HG03108 (cell line): ENCODE results near the gene HOXD9.

ENCODE experiments used
- ATAC-seq: cut with Tn5 transposase; IDR thresholded peaks from one replicate; pipeline ENCODE4 v1.9.1; 2021; ENCODE audit warnings: moderate library complexity; ENCODE audit not compliant: unreplicated experiment

HOXD9 gene

DNA sequence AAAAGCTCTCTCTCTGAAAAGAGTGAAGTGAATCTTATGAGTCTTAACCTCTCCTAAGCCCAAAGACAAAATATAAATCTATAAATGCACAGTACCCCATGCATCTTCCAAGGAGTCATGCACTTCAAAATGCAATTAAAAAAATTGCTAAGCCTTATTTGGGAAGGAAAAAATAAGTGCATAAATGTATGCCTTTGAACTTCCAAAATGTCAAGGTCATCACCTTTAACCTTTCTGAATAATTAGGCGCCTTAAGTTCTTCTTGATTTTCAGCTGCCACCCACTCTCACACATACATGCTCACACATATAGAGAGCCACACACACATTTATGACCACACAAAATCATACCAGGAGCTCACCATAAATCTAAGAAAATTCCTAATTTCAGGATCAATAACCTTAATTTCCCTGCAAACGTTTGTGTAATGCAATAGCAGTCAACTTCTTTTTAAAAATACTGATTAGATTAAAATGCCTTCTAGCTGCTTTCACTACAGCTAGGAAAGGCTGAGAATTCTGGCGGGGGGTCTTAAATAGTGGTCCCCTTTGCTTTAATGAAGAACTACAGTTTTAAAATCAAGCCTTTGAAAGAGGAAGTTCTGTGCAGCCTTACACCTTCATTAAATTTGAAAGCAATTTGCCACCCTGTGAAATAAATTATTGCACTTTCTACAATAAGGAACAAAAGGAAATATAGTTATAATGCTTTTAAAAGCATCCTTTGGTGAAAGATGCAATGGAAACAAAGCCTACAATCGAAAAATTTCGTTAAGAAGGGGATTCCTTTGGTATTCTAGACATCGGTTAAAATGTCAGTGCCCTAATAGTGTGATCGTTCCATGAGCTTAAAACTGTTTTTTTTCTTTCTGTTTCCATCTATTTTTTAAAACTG is 11.9 kb upstream of the HOXD9 start:
- ATAC-seq = no peak

DNA sequence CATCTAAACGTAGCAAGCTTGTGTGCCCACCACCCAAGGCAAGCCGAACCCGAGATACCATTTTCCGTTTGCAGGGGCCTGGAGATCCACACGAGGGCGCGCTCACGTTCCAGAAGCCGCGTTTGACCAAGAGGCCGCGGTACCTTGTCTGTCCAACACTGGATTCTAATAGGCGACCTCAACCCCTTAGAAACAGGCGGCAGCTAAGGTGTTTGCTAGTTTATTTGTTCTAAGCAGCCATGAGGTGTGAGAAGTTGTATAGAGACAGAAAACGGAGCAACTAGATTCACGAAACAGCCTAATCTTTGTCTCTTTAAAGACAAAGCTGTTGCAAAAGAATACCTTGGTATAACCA is 11.2 kb upstream of the HOXD9 start:
- ATAC-seq = no peak

DNA sequence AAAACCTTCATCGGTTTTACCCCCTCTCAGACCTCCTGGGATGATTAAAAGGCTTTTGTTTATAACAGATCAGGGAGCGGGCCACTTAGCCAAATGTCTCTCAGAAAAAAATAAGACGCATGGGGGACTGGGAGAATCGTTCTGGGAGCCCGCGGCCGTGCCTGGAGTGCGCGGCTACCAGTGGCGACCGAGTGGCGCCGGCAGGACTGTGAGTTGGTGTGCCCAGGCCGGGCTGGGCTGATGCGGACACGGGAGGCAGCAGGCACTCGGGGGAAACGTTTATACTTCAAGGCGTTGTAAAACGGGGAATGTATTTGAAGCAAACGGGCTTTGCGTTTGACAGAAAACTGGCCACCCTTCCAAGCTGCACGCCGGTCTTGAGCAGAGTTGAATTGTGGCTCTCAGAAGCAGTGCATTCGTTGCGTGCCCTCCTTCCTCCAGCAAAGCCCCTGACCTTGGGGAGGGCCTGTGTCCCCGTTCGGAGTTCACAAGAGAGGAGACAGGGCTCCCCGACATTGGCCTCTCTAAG is 10.6 kb upstream of the HOXD9 start:
- no peak for ATAC-seq

DNA sequence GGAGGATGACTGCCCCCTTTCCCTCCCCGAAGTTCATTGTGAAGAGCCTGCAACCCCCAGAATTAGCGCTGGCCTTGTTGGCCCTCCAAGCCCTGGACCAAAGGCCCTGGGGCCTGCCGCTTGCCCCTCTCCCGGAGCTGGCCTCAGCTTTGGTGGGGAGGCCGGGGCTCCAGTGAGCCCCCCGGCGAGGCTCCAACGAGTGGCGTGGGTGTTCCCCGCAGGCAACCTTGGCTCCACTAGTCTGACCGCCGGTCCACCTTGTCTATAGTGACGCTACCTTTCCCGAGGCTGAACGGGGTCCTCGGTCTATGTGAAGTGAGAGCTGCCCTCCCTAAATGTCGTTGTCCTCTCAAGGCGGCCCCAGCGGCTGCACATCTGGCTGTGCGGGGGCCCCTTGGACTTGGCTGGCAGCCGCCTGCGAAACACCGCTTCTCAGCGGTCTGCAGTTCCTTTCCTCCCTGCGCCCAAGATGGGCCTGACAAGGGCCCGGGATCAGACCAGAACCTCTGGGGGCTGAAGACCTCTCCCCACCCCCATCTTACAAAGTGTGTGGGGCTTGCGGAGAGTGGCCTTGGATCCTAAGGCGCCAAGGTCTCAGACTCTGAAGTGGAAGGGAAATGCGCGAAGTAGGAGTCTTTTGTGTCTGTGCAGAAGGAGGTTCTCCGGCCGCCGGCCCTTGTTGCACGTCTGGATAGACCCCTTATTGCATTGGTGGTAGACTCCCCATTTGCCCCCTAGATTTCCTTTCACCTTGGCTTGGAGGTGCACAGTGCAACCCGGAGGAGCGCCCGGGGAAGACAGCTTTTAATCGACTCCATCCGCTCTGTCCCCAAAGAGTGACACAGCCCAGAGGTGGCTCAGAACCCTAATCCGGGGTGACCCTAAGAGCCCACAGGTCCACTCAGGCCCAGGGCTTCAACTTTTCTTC is 9.9 kb upstream of the HOXD9 start:
- no peak for ATAC-seq

DNA sequence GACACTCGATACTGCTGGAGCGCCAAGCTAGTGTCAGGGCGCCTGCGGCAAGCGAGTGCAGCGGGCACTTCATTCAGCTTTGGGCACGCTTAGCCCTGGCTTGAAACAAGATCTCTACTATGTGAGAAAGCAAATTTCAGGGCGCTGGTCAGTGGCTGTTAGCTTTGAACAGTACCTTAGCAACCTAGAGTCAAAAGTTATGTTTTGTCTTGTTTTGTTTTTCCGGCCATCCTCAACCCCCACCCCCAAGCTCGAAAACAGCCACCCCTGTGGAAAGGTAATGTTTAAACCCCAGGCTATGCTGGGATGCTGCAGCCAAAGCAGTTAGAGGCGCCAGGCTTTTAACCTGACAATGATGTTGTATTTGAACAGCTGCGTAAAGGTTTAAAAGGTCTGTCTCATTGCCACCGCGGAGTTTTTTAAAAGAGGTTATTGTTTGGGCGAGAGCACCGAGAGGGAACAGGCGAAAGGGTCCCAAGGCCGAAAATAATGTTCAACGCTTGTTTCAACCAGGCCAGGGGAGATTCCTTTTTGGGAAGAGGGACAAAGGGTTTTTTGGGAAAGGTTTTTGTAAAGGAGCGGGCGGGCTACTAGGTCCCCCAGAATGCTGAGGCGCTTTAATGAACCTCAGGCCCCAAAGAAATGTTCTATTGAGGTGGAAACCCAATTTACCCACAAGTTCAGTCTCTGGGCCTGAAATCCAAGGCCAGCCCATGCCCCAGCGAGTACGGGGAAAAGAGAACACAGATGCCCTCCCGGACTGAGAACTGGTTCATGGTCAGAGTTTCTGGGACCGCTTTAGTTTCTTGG is 8.2 kb upstream of the HOXD9 start:
- no peak for ATAC-seq

DNA sequence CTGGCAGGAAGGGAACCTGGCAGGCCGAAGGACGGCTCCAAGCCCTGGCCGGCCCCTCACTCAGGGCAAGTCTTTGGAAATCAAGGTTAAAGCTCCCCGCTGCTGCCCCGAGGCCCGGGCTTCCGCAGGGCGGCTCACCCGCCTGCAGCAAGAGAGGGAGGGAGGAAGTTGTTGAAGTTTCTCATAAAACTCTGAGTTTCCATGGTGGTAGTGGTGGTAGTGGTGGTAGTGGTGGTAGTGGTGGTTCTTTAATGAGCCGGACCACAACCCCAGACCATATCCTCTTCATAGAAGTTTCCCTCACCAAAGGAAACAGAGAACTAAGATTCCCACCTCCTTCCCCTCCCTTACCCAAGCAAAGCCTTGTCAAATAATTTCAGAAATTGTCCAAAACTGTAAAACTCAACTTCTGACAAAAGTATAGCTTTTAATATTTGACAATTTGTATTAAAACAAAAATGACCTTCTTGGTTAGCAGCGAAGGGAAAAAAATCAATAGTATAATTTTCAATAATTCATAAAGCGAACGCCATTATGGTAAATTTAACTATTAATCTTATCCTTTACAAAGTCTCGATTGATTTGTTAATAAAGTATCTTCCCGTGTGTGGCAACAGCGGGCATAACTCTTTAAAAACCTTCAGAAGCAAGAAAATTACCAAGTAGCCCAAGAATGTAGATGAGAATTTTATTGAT is 7.4 kb upstream of the HOXD9 start:
- no peak for ATAC-seq

DNA sequence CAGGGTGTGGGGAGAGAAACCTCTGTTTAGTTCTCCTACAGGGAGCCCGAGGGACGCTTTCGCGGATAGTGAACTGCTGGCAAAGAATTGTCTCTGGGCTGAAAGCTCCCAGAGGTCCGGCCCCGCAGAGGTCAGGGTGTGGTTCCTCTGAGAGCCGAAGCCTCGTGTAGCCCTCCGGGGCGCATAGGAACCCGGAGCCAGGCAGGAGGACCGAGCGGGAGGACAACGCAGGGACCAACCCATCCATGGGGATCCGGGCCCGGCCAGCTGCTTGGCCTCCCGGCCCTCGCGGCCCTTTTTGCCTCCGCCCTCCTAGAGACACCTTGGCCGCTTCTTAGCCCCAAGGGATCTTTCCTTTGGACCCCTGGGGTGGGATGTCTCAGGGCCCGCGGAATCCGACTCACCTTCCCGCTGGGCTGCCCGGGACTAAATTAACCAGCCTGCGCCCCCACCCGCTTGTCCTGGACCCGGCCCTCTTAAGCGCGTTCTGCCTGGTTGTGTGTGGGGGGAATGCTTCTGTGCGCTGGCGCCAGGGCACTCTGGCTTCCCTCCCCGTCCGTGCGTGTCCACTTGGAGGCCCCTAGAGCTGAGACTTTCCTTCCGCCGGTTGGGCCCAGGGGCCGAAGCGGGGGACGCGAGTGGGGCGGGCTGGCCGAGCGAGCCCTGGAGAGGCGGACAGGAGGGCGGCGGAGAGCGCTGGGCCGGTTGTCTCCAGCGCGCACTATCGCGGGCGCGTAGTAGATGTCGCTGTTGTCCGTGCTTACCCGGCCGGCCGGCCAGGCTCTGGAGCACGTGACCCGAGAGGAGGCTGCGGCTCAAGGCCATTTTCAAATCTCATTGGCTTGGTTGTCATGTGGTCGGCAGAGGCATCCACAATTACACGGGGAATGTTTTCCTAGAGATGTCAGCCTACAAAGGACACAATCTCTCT is 6.4 kb upstream of the HOXD9 start, which contains the start of gene HOXD10:
Gene HOXD10, plus strand, starts transcription at position 896 of the 931 bp plus-strand sequence. CDS start 56 bp downstream, outside the sequence.
- ATAC-seq = no peak

DNA sequence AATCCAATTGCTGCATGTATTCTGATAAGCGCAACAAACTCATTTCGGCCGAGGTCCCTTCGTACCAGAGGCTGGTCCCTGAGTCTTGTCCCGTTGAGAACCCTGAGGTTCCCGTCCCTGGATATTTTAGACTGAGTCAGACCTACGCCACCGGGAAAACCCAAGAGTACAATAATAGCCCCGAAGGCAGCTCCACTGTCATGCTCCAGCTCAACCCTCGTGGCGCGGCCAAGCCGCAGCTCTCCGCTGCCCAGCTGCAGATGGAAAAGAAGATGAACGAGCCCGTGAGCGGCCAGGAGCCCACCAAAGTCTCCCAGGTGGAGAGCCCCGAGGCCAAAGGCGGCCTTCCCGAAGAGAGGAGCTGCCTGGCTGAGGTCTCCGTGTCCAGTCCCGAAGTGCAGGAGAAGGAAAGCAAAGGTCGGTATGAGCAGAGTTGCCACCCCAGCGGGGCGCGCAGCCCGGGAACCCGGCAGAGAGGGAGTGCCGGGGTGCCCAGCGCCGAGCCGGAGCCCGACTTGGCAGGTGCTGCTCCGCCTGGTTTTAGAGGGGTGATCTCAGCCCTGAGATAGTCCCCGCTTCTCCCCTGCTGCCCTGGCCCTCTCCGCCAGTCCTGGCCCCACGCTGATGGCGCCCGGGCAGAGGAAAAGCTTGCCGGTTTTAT is 5.2 kb upstream of the HOXD9 start:
- ATAC-seq = no peak

DNA sequence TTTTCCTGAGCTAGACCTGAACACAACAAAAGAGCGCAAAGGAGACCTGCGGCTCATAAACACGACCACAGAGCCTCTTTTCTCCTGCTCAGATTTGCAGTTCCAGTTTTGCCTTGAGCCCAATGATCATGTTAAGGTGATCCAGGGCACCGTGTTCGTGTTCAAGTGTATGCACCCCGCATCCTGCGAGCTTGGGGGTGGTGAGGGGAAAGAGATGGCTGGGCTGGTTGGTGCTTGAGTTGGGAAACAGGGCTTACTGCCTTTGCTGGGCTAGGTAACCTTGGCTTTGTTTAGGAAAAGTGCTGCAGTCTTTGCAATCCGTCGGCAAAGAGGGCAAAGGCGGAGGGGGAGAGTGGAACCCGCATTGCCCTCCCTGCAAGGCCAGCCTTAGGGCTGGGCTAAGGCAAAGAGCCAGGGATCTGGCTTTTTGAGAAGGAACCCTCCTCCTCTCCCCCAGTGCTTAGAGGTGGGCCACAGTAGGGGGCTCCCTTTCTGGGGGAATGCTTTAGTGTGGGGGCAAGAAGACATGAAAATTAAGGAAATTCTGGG is 4.6 kb upstream of the HOXD9 start:
- ATAC-seq = no peak

DNA sequence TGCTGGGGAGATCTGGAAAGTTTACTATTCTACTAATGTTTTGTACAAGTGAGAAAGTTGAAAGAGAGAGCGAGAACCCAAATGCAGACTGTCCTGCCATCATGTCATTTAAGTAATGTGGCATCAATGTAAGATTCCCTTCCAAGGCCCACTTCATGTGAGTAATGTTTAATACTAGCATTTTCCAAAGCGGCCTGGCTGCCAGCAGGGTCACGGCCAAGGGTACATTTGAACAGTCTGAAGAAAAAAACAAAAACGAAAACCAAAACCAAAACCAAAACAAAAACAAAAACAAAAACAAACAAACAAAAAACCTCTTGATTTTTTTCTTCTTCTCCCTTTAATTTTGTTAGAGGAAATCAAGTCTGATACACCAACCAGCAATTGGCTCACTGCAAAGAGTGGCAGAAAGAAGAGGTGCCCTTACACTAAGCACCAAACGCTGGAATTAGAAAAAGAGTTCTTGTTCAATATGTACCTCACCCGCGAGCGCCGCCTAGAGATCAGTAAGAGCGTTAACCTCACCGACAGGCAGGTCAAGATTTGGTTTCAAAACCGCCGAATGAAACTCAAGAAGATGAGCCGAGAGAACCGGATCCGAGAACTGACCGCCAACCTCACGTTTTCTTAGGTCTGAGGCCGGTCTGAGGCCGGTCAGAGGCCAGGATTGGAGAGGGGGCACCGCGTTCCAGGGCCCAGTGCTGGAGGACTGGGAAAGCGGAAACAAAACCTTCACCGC is 3.7 kb upstream of the HOXD9 start:
- no peak for ATAC-seq

DNA sequence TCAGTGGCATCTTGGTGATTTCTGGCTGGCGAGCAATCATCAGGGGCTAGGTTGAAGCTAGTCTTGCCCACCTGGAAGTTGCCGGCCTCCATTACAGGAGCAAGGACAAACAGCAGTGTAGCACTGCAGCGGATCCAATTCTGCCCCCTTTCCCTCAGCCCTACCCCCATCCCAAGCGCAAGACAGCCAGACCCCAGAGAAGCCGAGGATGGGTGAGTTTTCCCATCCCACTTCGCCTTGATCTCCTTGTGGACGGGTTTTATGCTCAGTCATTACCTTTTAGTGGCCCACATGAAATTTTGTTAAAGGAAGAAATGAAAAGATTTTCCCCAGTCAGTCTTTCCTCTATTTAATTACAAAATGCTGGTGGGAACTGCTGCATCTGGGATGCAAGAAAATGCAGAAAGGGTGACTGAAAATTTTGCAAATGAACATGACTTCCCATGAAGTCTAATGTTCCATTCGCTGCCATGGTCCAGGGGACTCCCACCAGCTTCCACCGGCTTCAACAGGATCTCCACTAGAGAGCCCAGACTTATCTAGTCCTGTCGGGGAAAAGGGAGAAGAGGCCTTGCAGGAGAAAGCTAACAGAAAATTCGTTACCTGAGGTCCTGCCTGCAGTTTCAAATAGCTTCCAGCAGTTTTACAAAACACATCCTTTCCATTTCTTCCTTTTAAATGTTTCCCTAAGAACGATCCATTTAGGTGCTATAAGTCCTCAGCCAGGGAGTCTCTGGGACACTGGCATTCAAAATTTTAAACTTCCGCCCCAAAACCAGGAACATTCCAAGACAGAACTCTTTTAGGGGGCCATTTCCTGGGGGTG is 1.9 kb upstream of the HOXD9 start:
- no peak for ATAC-seq

DNA sequence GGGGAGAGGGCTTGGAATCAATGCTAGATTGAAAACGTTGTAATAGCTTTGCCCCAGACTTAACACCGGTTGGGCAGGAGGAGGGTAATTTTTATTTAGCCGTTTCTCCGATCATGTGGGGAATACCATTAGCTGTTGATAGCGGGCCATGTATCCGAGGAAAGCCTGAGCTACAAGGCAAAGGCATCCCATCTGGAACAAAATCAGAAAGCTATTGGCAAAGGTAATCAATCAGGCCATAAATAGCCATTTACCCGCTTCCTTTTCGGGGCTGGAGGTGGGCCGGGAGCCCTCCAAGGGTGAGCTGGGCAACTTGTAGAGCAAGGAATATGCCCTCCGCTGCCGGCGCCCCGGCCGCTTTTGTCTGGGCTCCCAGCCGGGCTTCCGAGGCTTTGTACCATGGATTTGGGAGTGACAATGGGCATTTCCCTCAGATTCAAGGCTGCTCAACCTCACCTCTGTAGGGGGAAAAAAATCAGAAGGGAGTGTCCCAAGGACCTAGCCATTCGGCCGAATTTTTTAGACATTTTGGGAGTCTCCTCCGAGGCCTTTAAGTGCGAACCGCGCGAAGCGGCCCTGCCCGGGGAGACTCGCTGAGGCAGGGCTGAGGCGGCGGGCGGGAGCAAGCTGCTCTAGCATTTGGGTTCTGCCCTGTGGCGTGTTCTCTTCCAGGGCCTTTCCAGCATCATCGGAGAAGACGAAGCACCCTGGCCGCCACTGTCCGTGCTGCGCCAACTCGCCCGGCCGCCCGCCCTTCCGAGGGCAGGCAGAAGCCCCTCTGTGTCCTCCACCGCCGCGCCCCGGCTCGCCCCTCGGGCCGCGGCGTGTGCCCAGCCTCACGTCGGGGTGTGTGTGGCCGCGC is 1.1 kb upstream of the HOXD9 start:
- ATAC-seq = no peak

DNA sequence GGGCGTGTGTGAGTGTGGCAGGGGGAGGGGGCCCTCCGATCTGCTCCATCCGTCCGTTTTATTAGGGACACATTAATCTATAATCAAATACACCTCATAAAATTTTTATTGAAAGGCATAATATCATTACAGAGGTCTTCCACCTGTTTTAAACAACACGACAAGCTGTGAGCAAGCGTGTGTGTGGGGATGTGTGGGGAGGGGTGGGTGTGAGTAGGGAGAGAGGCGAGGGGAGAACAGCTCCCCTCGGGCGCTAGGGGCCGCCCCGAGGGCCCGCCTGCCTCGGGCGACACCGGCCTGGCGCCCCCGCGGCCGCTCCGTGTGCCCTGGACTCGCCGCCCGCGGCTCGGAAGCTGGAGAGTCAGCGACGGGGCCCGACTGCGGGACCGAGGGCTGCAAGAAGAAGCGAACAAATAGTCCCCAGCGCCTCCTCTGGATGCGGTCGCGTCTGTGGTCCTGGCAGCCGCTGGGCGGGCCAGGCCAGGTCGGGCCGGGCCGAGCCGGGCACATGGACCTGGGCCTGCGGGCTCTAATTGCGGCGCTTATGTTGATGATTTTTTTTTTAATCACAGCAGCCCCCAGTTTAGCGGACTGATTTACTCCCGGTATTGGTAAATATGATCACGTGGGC is 352 bp upstream of the HOXD9 start:
- ATAC-seq = no peak

DNA sequence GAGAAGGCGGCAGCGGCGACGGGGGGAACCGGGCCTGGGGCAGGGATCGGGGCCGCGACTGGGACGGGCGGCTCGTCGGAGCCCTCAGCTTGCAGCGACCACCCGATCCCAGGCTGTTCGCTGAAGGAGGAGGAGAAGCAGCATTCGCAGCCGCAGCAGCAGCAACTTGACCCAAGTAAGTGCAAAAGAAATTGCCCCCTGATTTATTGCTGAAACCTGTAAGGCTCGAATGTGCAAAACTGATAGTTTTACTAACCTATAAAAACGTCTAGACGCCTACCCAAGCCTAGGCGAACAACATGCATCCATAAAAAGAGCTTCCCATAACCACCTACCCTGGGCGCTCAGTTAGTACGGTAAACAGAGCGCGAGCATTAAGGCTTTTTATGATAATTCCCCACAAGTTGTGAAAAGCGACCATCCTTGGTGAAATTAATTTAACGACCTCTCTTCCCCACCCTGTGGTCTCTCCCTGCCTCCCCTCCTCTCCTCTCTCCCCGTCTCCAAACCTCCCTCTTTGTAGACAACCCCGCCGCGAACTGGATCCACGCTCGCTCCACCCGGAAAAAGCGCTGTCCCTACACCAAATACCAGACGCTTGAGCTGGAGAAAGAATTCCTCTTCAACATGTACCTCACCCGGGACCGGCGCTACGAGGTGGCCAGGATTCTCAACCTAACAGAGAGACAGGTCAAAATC is 1.0 kb downstream of the HOXD9 start:
- ATAC-seq = no peak
